Measurements from ENCODE around the gene SLC27A5.

DNA sequence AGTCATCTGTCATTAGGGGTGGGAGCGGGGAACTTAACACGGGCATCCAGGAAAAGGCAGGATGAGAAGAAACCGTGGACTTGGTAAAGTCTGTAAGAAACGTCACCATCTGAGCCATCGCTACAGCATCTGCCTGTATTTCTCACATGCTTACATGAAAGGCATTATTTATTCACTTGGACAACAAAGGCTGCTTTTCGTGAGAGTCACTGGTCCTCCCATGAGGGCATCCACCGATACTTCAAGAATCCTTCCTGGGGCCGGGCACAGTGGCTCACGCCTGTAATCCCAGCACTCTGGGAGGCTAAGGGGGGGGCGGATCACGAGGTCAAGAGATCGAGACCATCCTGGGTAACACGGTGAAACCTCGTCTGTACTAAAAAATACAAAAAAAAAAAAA, 19.5 kb downstream of the SLC27A5 start:
- TF ChIP-seq, protein P1, sequence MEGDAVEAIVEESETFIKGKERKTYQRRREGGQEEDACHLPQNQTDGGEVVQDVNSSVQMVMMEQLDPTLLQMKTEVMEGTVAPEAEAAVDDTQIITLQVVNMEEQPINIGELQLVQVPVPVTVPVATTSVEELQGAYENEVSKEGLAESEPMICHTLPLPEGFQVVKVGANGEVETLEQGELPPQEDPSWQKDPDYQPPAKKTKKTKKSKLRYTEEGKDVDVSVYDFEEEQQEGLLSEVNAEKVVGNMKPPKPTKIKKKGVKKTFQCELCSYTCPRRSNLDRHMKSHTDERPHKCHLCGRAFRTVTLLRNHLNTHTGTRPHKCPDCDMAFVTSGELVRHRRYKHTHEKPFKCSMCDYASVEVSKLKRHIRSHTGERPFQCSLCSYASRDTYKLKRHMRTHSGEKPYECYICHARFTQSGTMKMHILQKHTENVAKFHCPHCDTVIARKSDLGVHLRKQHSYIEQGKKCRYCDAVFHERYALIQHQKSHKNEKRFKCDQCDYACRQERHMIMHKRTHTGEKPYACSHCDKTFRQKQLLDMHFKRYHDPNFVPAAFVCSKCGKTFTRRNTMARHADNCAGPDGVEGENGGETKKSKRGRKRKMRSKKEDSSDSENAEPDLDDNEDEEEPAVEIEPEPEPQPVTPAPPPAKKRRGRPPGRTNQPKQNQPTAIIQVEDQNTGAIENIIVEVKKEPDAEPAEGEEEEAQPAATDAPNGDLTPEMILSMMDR (IDR thresholded peaks at IDR 0.05; ENCODE audit: extremely low read depth in 1 of 2, insufficient read depth in 1 of 2, low read depth in 1 of 2, low read length in 2 of 2) = no peak
- no peak for TF ChIP-seq POLR2A (IDR thresholded peaks at IDR 0.05; ENCODE audit: low read depth, low read length)
- TF ChIP-seq POLR2AphosphoS5 (IDR thresholded peaks at IDR 0.05; ENCODE audit: insufficient read depth, low read depth, low read length) = no peak
- TF ChIP-seq JUN (IDR thresholded peaks at IDR 0.05; ENCODE audit: borderline replicate concordance, insufficient read depth, insufficient read length, low read depth) = no peak

Measured in endothelial cell of umbilical vein (primary cell).